DMS153 (cell line): ENCODE data around the gene POLR2E.
"Not testable (repeated sequence)": the region's sequence is repeated elsewhere in the genome, so short reads cannot be mapped to it uniquely, and the experiment has no call there.

Experiments used
- DNase-seq: peaks from one replicate; lab custom pipeline; 2025; lab: John Stamatoyannopoulos, UW

Gene POLR2E

GRCh38 chr19:1125601-1126467 is 30.7 kb upstream of the POLR2E start:
- no peak for DNase-seq

GRCh38 chr19:1123885-1124677 is 28.9 kb upstream of the POLR2E start:
- no peak for DNase-seq

GRCh38 chr19:1123381-1123780 is 28.2 kb upstream of the POLR2E start:
- DNase-seq = no peak

GRCh38 chr19:1122972-1123363 is 27.8 kb upstream of the POLR2E start:
- no peak for DNase-seq

GRCh38 chr19:1122021-1122971 is 27.1 kb upstream of the POLR2E start:
- no peak for DNase-seq

- no peak for DNase-seq
Measured at GRCh38 chr19:1121395-1121794, 26.2 kb upstream of the POLR2E start.

GRCh38 chr19:1119475-1120217 is 24.5 kb upstream of the POLR2E start:
- no peak for DNase-seq

GRCh38 chr19:1118999-1119398 is 23.8 kb upstream of the POLR2E start:
- DNase-seq = no peak

GRCh38 chr19:1117654-1118053 is 22.5 kb upstream of the POLR2E start:
- no peak for DNase-seq

GRCh38 chr19:1116726-1117581 is 21.8 kb upstream of the POLR2E start:
- DNase-seq = no peak

- no peak for DNase-seq
Measured at GRCh38 chr19:1115646-1116420, 20.7 kb upstream of the POLR2E start.

GRCh38 chr19:1114728-1115127 is 19.6 kb upstream of the POLR2E start:
- DNase-seq = not testable (repeated sequence)

GRCh38 chr19:1113986-1114483 is 18.9 kb upstream of the POLR2E start:
- no peak for DNase-seq

GRCh38 chr19:1113030-1113985 is 18.1 kb upstream of the POLR2E start:
- DNase-seq = peak; percentile 52

GRCh38 chr19:1112268-1113029 is 17.3 kb upstream of the POLR2E start:
- no peak for DNase-seq

GRCh38 chr19:1111641-1112267 is 16.6 kb upstream of the POLR2E start:
- DNase-seq = no peak
